ENCODE data around the gene ETV3. TPM values are rescaled to one million over a fixed set of nuclear protein-coding genes. Genes with fewer than 3 reads are reported as not detected.

ETV3 gene
- total and polyA plus RNA-seq, 2 of the 13 experiments (the other 11 are each of a cell fraction or from before 2014, with no cell fraction given) = 4.2 to 5.8 TPM

- Histone ChIP-seq H3K9ac (ENCODE audit: insufficient read depth, low read depth, low read length) (no peak overlapping the region), H3K27ac (ENCODE audit: extremely low read length, insufficient read depth, low read length) (no peak overlapping the region), H3K36me3 (replicated peaks in 1 of 2; ENCODE audit: control insufficient read depth in 1 of 2, insufficient read depth in 2 of 2, low read length in 2 of 2) (no peaks in the 10 kb centered on the region), H4K20me1 (ENCODE audit: insufficient read depth, low read length) (no peaks in the 10 kb centered on the region), H3K79me2 (ENCODE audit: insufficient read depth, low read length) (no peaks in the 10 kb centered on the region), H3K4me2 (ENCODE audit: low read depth, low read length) (no peak overlapping the region), H3K4me1 (ENCODE audit: insufficient read depth, low read length) (no peaks in the 10 kb centered on the region), H3K9me3 (ENCODE audit: low read length) (no peaks in the 10 kb centered on the region), H3K27me3 (ENCODE audit: control insufficient read depth in 1 of 2, insufficient read depth in 2 of 2, low read length in 2 of 2) (peaks cover 0 to 10% of the 10 kb centered on the region in 2 experiments; a peak in 3 of 5 replicates), H2AFZ (ENCODE audit: low read length) (no peak overlapping the region), H3K4me3 (replicated peaks in 1 of 3; ENCODE audit: insufficient read depth in 1 of 3, low read depth in 2 of 3, low read length in 3 of 3) (no peak overlapping the region)
- ChIA-PET CTCF (ENCODE audit: low intra/inter-chr PET ratio, low total read pairs) (no interaction called here), POLR2A (no interaction called here)
- DNase-seq (ENCODE audit: low spot score) (no peak), ATAC-seq (no peak), FAIRE-seq (no peak)
- no peak for TF ChIP-seq RARG (CRISPR knock-in tag; IDR thresholded peaks at IDR 0.05; ENCODE audit: low read depth)
- TF ChIP-seq BCL6 (CRISPR knock-in tag; IDR thresholded peaks at IDR 0.05) = no peak
- TF ChIP-seq ZNF773 (CRISPR knock-in tag; IDR thresholded peaks at IDR 0.05; ENCODE audit: borderline replicate concordance) = no peak
- no peak for TF ChIP-seq ZNF121 (CRISPR knock-in tag; IDR thresholded peaks at IDR 0.05)
- no peak for TF ChIP-seq ZNF20 (CRISPR knock-in tag; IDR thresholded peaks at IDR 0.05)
- no peak for TF ChIP-seq TEAD2 (CRISPR knock-in tag; IDR thresholded peaks at IDR 0.05)
- no peak for TF ChIP-seq KDM1A (CRISPR knock-in tag; IDR thresholded peaks at IDR 0.05)
- no peak for TF ChIP-seq BRD4 (CRISPR knock-in tag; IDR thresholded peaks at IDR 0.05)
- no peak for TF ChIP-seq USF2 (IDR thresholded peaks at IDR 0.05; ENCODE audit: low read depth, low read length)
- no peak for TF ChIP-seq USF2 (CRISPR knock-in tag; IDR thresholded peaks at IDR 0.05; ENCODE audit: borderline replicate concordance)
- TF ChIP-seq SALL2 (CRISPR knock-in tag; IDR thresholded peaks at IDR 0.05) = no peak
- TF ChIP-seq MAFK (conservative IDR thresholded peaks at IDR 0.05 in 1 of 2, IDR thresholded peaks at IDR 0.05 in 1 of 2; ENCODE audit: low read length in 2 of 2) = no peak
- no peak for TF ChIP-seq RNF2 (conservative IDR thresholded peaks at IDR 0.05; ENCODE audit: low read depth)
- TF ChIP-seq ZSCAN25 (CRISPR knock-in tag; IDR thresholded peaks at IDR 0.05) = no peak
- TF ChIP-seq PLRG1 (conservative IDR thresholded peaks at IDR 0.05) = no peak
- BruUV-seq (replicated peaks) = no TSS peak
- in situ Hi-C loops (cut with HindIII; ENCODE audit: extremely low pct_ligation_motif_present, low pct_unique_long_range_greater_than_20kb) (no loop called here), intact Hi-C loops (cut with micrococcal nuclease; ENCODE audit: unreplicated experiment) (loop anchor here (10.0 kb wide), 1 partner anchor 892 kb away; no protein-coding TSS in a partner anchor)
- 56% methylated on average over 6 of the region's 6 CpGs for WGBS (ENCODE audit: low lambda C conversion rate)
These were observed 41.3 kb downstream of the ETV3 start for GRCh38 chr1:157096881-157097280.
